Measurements from ENCODE around the gene DBN1. TPM values are rescaled to one million over a fixed set of nuclear protein-coding genes. Genes with fewer than 3 reads are reported as not detected.

DBN1 gene
- total and polyA plus RNA-seq, 2 experiments from 2014 or later = 106 to 290 TPM

DNA sequence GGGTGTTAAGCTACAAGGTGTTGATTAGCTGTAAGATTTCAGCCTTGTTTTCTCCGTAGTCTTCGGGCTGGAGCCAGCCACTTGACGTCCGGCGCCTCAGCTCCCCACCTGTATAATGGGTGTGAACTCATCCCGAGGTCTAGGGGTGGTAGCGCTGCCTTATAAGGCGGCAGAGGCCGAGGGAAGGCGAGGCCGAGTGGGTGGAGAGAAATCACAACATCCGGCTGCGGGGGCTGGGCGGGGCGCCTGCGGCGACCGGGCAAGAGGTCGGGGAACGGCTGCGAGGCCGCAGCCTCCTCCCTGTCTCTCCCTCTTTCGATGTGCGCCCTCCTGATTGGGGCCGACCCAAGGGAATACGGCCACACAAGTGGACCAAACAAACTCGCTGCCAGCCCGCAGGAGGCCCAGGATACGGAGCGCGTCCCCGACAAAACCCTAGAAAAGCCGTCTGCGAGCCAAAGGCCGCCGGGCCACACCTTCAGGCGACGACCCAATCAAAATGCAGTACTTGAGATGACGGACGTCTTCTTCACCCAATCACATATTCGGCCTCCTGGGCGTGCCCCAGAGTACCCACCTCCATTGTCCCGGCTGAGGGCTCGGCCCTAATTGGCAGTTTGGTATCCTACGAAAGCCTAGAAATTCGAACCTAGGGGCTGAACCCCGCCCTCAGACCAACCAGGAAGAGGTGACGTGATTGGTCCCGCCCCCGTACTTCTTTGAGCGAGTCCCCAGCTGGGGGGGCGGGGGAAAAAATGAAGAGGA is 47.5 kb downstream of the DBN1 start:
- peaks cover 25% of the 10 kb centered on the region for H3K4me1 Mint-ChIP-seq
- Histone ChIP-seq H3K4me1 (ENCODE audit: insufficient read depth) (peaks cover 20% of the 10 kb centered on the region), H3K36me3 (ENCODE audit: insufficient read depth) (no peaks in the 10 kb centered on the region), H2AFZ (peak overlapping the region; percentile 8; the same call in 1 of the 2 replicates), H3K27ac (ENCODE audit: low read depth) (peak overlapping the region; percentile 89), H3K4me3 (peak overlapping the region; percentile 52), H3K9me2 (ENCODE audit: insufficient read depth) (no peaks in the 10 kb centered on the region), H3F3A (replicated peaks; ENCODE audit: low read depth) (peaks cover 16% of the 10 kb centered on the region), H3K4me2 (peak overlapping the region; percentile 82), H4K20me1 (replicated peaks; ENCODE audit: insufficient read depth) (peaks cover 13% of the 10 kb centered on the region), H3K79me2 (replicated peaks; ENCODE audit: insufficient read depth) (peaks cover 21% of the 10 kb centered on the region), H3K27me3 (ENCODE audit: insufficient read depth) (no peaks in the 10 kb centered on the region)
- no peaks in the 10 kb centered on the region; the same call in 2 of the 3 replicates for H3K9me3 Mint-ChIP-seq
- TF ChIP-seq NANOG (IDR thresholded peaks at IDR 0.05; ENCODE audit: borderline replicate concordance) = no peak
- TF ChIP-seq CREB1 (CRISPR knock-in tag; IDR thresholded peaks at IDR 0.05; ENCODE audit: low read depth) = peak; percentile 89
- peak; percentile 78; the same call in 1 of the 2 replicates for TF ChIP-seq POLR2AphosphoS5 (IDR thresholded peaks at IDR 0.05; ENCODE audit: low read depth)
- TF ChIP-seq EZH2 (IDR thresholded peaks at IDR 0.05; ENCODE audit: low read depth, unreplicated experiment) = no peak
- H3K27ac Mint-ChIP-seq = peak overlapping the region; percentile 98
- H3K36me3 Mint-ChIP-seq (ENCODE audit: low read depth) = peaks cover 4% of the 10 kb centered on the region; the same call in 2 of the 3 replicates
- H3K27me3 Mint-ChIP-seq (ENCODE audit: insufficient read depth, low read depth, poor library complexity) = peaks cover 24% of the 10 kb centered on the region
- H3K4me3 Mint-ChIP-seq = peak overlapping the region; percentile 88
- ATAC-seq (peak; percentile 90), DNase-seq (ENCODE audit: low spot score) (peak; percentile 100)

DNA sequence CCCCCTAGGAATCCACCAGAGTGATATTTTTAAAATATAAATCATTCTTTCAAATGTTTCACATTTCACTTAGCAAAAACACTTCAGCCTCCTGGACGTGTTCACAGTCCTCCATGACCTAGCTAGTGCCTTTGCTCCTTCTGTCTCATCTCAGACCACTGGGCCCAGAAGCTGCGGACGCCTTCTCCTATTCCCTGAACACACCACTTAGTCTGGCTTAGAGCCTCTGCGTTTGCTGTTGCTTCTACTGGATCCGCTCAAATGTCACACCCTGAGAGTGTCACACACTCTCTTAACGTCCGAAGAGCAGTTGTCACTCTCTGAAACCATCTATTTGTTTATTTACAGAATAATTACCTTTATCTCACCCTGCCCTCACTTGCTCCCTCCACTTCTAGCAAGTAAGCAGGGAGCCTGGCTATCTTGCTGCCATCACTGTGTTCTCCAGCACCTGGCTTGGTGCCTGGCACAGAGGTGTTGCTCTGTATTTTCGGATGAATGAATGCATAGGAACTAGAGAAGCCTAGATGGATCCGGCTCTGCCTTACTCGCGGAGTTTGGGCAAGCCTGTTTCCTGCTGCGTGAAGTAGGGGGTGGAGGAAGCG is 48.1 kb downstream of the DBN1 start:
- H3K4me1 Mint-ChIP-seq = peaks cover 27% of the 10 kb centered on the region
- no peaks in the 10 kb centered on the region for H3K36me3 ChIP-seq (ENCODE audit: insufficient read depth)
- H3K4me1 ChIP-seq (ENCODE audit: insufficient read depth) = peaks cover 20% of the 10 kb centered on the region
- DNase-seq (ENCODE audit: low spot score) (no peak), ATAC-seq (no peak)
- peaks cover 21% of the 10 kb centered on the region for H3K79me2 ChIP-seq (replicated peaks; ENCODE audit: insufficient read depth)
- no peaks in the 10 kb centered on the region for H3K9me2 ChIP-seq (ENCODE audit: insufficient read depth)
- H3K27me3 ChIP-seq (ENCODE audit: insufficient read depth) = no peaks in the 10 kb centered on the region
- H2AFZ ChIP-seq = peak overlapping the region; percentile 8; the same call in 1 of the 2 replicates
- H3K27ac Mint-ChIP-seq = peak overlapping the region; percentile 98
- H3K9me3 Mint-ChIP-seq = no peaks in the 10 kb centered on the region; the same call in 1 of the 3 replicates
- H3K27me3 Mint-ChIP-seq (ENCODE audit: insufficient read depth, low read depth, poor library complexity) = peaks cover 24% of the 10 kb centered on the region
- peak overlapping the region; percentile 88 for H3K4me3 Mint-ChIP-seq
- peak overlapping the region; percentile 82 for H3K4me2 ChIP-seq
- peaks cover 16% of the 10 kb centered on the region for H3F3A ChIP-seq (replicated peaks; ENCODE audit: low read depth)
- peaks cover under 1% of the 10 kb centered on the region; the same call in 1 of the 3 replicates for H3K36me3 Mint-ChIP-seq (ENCODE audit: low read depth)
- peaks cover 13% of the 10 kb centered on the region for H4K20me1 ChIP-seq (replicated peaks; ENCODE audit: insufficient read depth)
- peak overlapping the region; percentile 52 for H3K4me3 ChIP-seq
- peak overlapping the region; percentile 89 for H3K27ac ChIP-seq (ENCODE audit: low read depth)
- TF ChIP-seq ZNF114 (CRISPR knock-in tag; IDR thresholded peaks at IDR 0.05) (no peak), CREB1 (CRISPR knock-in tag; IDR thresholded peaks at IDR 0.05; ENCODE audit: low read depth) (no peak), REST (IDR thresholded peaks at IDR 0.05; ENCODE audit: unreplicated experiment) (no peak), ZNF331 (CRISPR knock-in tag; IDR thresholded peaks at IDR 0.05; ENCODE audit: low read depth) (no peak), EZH2 (IDR thresholded peaks at IDR 0.05; ENCODE audit: low read depth, unreplicated experiment) (no peak), NANOG (IDR thresholded peaks at IDR 0.05; ENCODE audit: borderline replicate concordance) (no peak), JUNB (IDR thresholded peaks at IDR 0.05; ENCODE audit: unreplicated experiment) (no peak), EZH2phosphoT487 (IDR thresholded peaks at IDR 0.05; ENCODE audit: unreplicated experiment) (no peak)
- TF ChIP-seq, protein P1, sequence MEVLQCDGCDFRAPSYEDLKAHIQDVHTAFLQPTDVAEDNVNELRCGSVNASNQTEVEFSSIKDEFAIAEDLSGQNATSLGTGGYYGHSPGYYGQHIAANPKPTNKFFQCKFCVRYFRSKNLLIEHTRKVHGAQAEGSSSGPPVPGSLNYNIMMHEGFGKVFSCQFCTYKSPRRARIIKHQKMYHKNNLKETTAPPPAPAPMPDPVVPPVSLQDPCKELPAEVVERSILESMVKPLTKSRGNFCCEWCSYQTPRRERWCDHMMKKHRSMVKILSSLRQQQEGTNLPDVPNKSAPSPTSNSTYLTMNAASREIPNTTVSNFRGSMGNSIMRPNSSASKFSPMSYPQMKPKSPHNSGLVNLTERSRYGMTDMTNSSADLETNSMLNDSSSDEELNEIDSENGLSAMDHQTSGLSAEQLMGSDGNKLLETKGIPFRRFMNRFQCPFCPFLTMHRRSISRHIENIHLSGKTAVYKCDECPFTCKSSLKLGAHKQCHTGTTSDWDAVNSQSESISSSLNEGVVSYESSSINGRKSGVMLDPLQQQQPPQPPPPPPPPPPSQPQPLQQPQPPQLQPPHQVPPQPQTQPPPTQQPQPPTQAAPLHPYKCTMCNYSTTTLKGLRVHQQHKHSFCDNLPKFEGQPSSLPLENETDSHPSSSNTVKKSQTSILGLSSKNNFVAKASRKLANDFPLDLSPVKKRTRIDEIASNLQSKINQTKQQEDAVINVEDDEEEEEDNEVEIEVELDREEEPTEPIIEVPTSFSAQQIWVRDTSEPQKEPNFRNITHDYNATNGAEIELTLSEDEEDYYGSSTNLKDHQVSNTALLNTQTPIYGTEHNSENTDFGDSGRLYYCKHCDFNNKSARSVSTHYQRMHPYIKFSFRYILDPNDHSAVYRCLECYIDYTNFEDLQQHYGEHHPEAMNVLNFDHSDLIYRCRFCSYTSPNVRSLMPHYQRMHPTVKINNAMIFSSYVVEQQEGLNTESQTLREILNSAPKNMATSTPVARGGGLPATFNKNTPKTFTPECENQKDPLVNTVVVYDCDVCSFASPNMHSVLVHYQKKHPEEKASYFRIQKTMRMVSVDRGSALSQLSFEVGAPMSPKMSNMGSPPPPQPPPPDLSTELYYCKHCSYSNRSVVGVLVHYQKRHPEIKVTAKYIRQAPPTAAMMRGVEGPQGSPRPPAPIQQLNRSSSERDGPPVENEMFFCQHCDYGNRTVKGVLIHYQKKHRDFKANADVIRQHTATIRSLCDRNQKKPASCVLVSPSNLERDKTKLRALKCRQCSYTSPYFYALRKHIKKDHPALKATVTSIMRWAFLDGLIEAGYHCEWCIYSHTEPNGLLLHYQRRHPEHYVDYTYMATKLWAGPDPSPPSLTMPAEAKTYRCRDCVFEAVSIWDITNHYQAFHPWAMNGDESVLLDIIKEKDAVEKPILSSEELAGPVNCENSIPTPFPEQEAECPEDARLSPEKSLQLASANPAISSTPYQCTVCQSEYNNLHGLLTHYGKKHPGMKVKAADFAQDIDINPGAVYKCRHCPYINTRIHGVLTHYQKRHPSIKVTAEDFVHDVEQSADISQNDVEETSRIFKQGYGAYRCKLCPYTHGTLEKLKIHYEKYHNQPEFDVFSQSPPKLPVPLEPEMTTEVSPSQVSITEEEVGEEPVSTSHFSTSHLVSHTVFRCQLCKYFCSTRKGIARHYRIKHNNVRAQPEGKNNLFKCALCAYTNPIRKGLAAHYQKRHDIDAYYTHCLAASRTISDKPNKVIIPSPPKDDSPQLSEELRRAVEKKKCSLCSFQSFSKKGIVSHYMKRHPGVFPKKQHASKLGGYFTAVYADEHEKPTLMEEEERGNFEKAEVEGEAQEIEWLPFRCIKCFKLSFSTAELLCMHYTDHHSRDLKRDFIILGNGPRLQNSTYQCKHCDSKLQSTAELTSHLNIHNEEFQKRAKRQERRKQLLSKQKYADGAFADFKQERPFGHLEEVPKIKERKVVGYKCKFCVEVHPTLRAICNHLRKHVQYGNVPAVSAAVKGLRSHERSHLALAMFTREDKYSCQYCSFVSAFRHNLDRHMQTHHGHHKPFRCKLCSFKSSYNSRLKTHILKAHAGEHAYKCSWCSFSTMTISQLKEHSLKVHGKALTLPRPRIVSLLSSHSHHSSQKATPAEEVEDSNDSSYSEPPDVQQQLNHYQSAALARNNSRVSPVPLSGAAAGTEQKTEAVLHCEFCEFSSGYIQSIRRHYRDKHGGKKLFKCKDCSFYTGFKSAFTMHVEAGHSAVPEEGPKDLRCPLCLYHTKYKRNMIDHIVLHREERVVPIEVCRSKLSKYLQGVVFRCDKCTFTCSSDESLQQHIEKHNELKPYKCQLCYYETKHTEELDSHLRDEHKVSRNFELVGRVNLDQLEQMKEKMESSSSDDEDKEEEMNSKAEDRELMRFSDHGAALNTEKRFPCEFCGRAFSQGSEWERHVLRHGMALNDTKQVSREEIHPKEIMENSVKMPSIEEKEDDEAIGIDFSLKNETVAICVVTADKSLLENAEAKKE (CRISPR knock-in tag; IDR thresholded peaks at IDR 0.05) = no peak
